WTC11 (cell line): ENCODE results near the gene POLR2L.

Experiments
- AFF4 ChIP-seq: sonication (generic); formaldehyde crosslinking; IDR thresholded peaks from 2 replicates; pipeline ENCODE4 v1.8.1; 2023; ENCODE audit warnings: mild to moderate bottlenecking, missing genetic modification reagents, borderline replicate concordance
- ATF3 ChIP-seq: sonication (generic); formaldehyde crosslinking; conservative IDR thresholded peaks from 2 replicates; pipeline ENCODE4 v1.8.1; 2022; ENCODE audit warnings: mild to moderate bottlenecking, missing genetic modification reagents
- CREM ChIP-seq: sonication (generic); formaldehyde crosslinking; IDR thresholded peaks from 2 replicates; pipeline ENCODE4 v1.8.1; 2022; ENCODE audit warnings: mild to moderate bottlenecking, missing genetic modification reagents, moderate library complexity
- CTCF ChIP-seq: fragments of 200-600 bp; IDR thresholded peaks from 2 replicates; pipeline ENCODE4 v1.8.0; 2022; ENCODE audit warnings: antibody characterized with exemption
- NR2C2 ChIP-seq: sonication (generic); formaldehyde crosslinking; IDR thresholded peaks from 2 replicates; pipeline ENCODE4 v1.8.0; 2022; ENCODE audit warnings: mild to moderate bottlenecking, missing genetic modification reagents
- PREB ChIP-seq: sonication (generic); formaldehyde crosslinking; IDR thresholded peaks from 2 replicates; pipeline ENCODE4 v1.8.1; 2022; ENCODE audit warnings: mild to moderate bottlenecking, missing genetic modification reagents, moderate library complexity, borderline replicate concordance
- SMAD3 ChIP-seq: sonication (generic); formaldehyde crosslinking; IDR thresholded peaks from 2 replicates; pipeline ENCODE4 v1.8.0; 2022; ENCODE audit warnings: missing genetic modification reagents, mild to moderate bottlenecking, borderline replicate concordance
- STAT6 ChIP-seq: sonication (generic); formaldehyde crosslinking; conservative IDR thresholded peaks from 2 replicates; pipeline ENCODE4 v1.8.1; 2023; ENCODE audit warnings: mild to moderate bottlenecking, low read depth, missing genetic modification reagents, moderate library complexity
- ZNF281 ChIP-seq: sonication (generic); formaldehyde crosslinking; IDR thresholded peaks from 2 replicates; pipeline ENCODE4 v1.8.0; 2023; ENCODE audit warnings: mild to moderate bottlenecking, missing genetic modification reagents
- ZNF416 ChIP-seq: fragments of 250-450 bp; sonication (Bioruptor Pico); IDR thresholded peaks from 2 replicates; pipeline ENCODE4 v1.9.0; 2021; ENCODE audit warnings: mild to moderate bottlenecking, inconsistent platforms
- ZNF512 ChIP-seq: sonication (generic); formaldehyde crosslinking; IDR thresholded peaks from 2 replicates; pipeline ENCODE4 v1.8.1; 2022; ENCODE audit warnings: missing genetic modification reagents, borderline replicate concordance

- TF ChIP-seq CTCF (no peak), ATF3 (no peak), SMAD3 (CRISPR knock-in tag) (no peak), ZNF281 (CRISPR knock-in tag) (no peak), PREB (no peak), CREM (no peak), ZNF512 (CRISPR knock-in tag) (no peak), NR2C2 (no peak), ZNF416 (no peak), STAT6 (CRISPR knock-in tag) (no peak), AFF4 (CRISPR knock-in tag) (no peak)
These were observed 17.4 kb downstream of the POLR2L start for GRCh38 chr11:824942-825341.
